ENCODE measurements around the gene CDV3.

The CDV3 gene

GRCh38 chr3:133570139-133570936 lies 3.1 kb upstream of the CDV3 start:
- DNase-seq: no peak

GRCh38 chr3:133570937-133571320 lies 2.6 kb upstream of the CDV3 start:
- no peak for DNase-seq

- DNase-seq: peak; percentile 20
These were observed 1.1 kb upstream of the CDV3 start for GRCh38 chr3:133572158-133573053.

GRCh38 chr3:133573054-133573628 lies 345 bp upstream of the CDV3 start:
- peak; percentile 100 for DNase-seq

- DNase-seq: peak; percentile 80
These were observed 885 bp downstream of the CDV3 start for GRCh38 chr3:133574260-133574881.

- no peak for DNase-seq
These were observed 1.6 kb downstream of the CDV3 start for GRCh38 chr3:133575086-133575485.

GRCh38 chr3:133576169-133576568 lies 2.7 kb downstream of the CDV3 start:
- DNase-seq: no peak

- DNase-seq: no peak
These were observed 5.2 kb downstream of the CDV3 start for GRCh38 chr3:133578548-133579191.

GRCh38 chr3:133583396-133583795 lies 9.9 kb downstream of the CDV3 start:
- no peak for DNase-seq

- no peak for DNase-seq
These were observed 14.5 kb downstream of the CDV3 start for GRCh38 chr3:133588035-133588434.

GRCh38 chr3:133588784-133589465 lies 15.4 kb downstream of the CDV3 start:
- no peak for DNase-seq

GRCh38 chr3:133589503-133589902 lies 16.0 kb downstream of the CDV3 start:
- DNase-seq: no peak

- DNase-seq: no peak
These were observed 17.8 kb downstream of the CDV3 start for GRCh38 chr3:133591271-133591742.

- DNase-seq: no peak
These were observed 19.4 kb downstream of the CDV3 start for GRCh38 chr3:133592843-133593242.

- no peak for DNase-seq
These were observed 19.8 kb downstream of the CDV3 start for GRCh38 chr3:133593243-133593642.

GRCh38 chr3:133595341-133595740 lies 21.9 kb downstream of the CDV3 start:
- no peak for DNase-seq

GRCh38 chr3:133598405-133598804 lies 24.9 kb downstream of the CDV3 start:
- no peak for DNase-seq

GRCh38 chr3:133599280-133599679 lies 25.8 kb downstream of the CDV3 start:
- DNase-seq: no peak

- no peak for DNase-seq
These were observed 27.1 kb downstream of the CDV3 start for GRCh38 chr3:133600572-133601081.

- no peak for DNase-seq
These were observed 32.9 kb downstream of the CDV3 start for GRCh38 chr3:133606342-133606741.

- DNase-seq: no peak
These were observed 33.4 kb downstream of the CDV3 start for GRCh38 chr3:133606902-133607301.

- no peak for DNase-seq
These were observed 34.3 kb downstream of the CDV3 start for GRCh38 chr3:133607816-133608215.

Data from activated T-cell treated with anti-CD3 and anti-CD28 coated beads, Interleukin-2, amount 50 U/mL, for 1 hour (primary cell).